HG03159 (cell line): ENCODE measurements around the gene KCNAB1.

Experiments used
- ATAC-seq: cut with Tn5 transposase; IDR thresholded peaks from one replicate; pipeline ENCODE4 v1.9.1; 2021; ENCODE audit warnings: mild to moderate bottlenecking, moderate library complexity; ENCODE audit not compliant: unreplicated experiment

KCNAB1 gene

GRCh38 chr3:156586905-156587759 lies 466.8 kb downstream of the KCNAB1 start:
- no peak for ATAC-seq

GRCh38 chr3:156587760-156588069 lies 467.3 kb downstream of the KCNAB1 start:
- ATAC-seq, result no peak
